Measurements from ENCODE around the gene RAB30.

Gene RAB30

DNA sequence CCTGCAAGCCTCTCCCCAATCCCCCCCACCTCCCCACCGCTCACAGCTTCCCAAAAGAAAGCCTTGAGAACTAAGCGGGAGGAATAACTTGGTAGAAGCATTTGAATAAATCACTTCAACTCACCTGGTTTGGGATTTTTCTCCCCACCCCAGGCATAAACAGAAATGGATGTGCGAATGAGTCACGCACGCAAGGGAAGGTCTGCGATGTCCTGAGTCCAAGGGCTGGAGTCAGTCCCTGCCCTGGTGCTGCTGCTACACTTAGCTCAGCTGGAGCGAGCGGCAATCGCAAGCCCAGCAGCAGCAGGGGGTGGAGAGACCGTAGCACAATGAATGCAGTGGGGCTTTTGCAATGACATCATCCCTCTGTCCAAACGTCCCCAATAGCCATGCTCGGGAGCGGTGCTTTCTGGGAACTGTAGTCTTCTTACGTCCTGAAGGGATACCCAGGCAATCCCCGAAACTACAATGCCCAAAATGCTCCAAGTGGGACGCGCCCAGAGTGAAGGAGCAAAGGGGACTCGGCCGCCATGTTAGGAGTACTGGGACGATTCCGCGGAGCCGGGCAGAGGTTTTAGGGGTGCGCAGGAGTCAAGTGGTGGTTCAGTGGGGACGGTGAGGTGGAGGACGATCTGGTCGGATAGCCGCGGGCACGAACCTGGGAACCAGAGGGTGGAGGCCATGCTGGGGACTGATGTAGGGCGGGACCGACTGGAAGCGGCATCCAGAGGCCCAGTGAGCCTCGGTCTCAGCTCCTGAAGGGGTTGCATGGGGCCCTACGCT is at the start of gene RAB30:
Gene RAB30 (minus strand): TSS at position 331 of the 783 bp plus-strand sequence. CDS start 74,581 bp downstream, outside the sequence.
- peak; percentile 100 for DNase-seq (ENCODE audit: low spot score)

GRCh38 chr11:83120327-83120726 is 48.6 kb upstream of the RAB30 start:
- no peak for DNase-seq (ENCODE audit: low spot score)

DNA sequence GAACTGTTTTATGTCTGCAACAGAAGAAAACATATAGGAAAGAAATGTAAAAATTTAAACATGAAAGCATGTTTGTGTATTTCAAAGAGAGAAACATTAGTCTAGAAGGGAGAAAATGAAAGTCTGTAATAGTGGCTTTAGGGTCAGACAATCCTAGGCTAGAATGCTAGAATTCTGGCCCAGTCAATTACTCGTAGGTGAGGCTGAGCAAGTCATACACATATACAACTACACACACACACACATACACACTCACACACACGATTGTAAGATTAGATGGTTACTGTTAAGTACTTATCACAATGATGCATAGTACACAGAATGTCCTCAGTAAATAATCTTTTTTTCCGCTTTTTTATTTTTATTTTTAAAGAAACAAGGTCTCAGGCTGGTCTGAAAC is 47.5 kb upstream of the RAB30 start:
- no peak for DNase-seq (ENCODE audit: low spot score)

- DNase-seq (ENCODE audit: low spot score), result no peak
Measured at GRCh38 chr11:83118814-83119213, 47.1 kb upstream of the RAB30 start.

DNA sequence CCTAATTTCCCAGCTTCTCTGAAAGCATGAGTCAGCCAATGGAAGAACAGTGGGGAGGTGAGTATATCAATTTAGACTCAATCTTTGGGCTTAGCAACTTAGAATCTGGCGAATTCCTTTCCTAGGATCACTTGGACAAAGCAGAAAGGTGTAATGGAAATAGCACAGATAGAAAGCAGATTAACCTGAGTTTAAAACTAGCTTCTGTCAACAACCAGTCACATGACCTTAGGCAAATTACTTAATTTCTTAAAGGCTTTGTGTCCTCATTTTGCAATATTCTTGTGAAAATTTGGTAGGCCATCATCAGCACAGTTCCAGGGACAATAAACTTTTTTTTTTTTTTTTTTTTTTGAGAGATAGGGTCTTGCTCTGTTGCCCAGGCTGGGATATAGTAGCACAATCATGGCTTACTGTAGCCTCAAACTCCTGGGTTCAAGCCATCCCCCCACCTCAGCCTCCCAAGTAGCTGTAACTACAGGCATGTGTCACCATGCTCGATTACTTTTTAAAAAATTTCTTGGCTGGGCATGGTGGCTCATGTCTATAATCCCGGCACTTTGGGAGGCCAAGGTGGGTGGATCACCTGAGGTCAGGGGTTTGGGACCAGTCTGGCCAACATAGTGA is 44.4 kb upstream of the RAB30 start:
- DNase-seq (ENCODE audit: low spot score), result no peak

DNA sequence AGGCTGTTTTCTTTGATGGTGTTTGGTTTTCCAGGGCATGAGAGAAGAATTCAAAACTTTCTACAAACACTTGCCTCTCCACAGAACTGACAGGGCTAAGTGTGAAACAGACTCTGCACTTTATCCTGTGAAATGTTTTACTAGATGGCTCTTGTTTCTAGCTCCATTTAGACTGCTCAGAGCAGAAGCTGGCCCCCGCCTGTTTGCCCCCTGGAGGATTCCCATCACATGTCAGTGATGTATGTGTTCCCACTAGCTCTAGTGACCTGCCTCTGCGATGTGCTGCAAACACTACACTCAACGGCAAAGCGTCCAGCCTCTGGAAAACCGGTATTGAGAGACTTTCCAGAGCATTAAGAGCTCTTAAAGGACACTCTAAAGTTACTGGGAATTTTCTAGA is 43.9 kb upstream of the RAB30 start:
- DNase-seq (ENCODE audit: low spot score), result no peak

DNA sequence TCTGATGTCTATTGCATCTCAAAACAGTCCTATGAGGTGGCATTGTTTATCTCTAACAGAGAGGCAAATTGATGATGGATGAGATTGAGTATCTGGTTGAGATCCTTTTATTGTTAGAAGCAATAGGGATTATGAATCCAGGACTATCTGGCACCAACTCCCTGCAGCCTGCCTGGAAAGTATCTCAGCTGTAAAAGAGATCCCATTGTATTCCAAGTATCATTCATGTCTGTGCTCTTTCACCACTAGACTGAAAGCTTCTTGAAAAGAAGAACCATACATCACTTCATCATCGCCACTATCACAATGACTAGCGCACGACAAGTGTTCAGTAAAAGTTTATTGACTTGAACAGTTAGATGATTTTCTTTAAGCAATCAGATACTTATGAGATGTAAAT is 43.3 kb upstream of the RAB30 start:
- DNase-seq (ENCODE audit: low spot score), result no peak

DNA sequence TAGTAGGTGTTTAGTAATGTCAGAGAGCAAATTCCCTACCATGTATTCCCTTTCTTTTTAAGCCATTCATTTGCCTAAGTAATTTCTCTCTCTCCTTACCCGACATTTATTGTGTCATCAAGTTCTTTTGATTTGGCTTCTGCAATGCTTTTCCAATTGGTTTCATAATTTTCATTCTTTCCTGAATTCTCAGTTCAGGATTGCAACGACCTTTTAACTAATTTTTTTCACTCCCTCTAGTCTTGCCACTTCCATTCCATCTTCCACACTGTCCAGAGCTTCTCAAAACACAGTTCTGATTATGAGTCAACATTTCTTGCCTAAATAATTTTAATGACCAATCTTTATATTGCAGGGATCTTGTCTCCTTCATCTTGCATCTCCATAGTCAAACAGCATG is 41.2 kb upstream of the RAB30 start:
- no peak for DNase-seq (ENCODE audit: low spot score)

GRCh38 chr11:83105168-83105567 is 33.5 kb upstream of the RAB30 start:
- no peak for DNase-seq (ENCODE audit: low spot score)

- no peak for DNase-seq (ENCODE audit: low spot score)
Measured at GRCh38 chr11:83102834-83103233, 31.1 kb upstream of the RAB30 start.

GRCh38 chr11:83097429-83098075 is 25.9 kb upstream of the RAB30 start:
- DNase-seq (ENCODE audit: low spot score), result no peak

DNA sequence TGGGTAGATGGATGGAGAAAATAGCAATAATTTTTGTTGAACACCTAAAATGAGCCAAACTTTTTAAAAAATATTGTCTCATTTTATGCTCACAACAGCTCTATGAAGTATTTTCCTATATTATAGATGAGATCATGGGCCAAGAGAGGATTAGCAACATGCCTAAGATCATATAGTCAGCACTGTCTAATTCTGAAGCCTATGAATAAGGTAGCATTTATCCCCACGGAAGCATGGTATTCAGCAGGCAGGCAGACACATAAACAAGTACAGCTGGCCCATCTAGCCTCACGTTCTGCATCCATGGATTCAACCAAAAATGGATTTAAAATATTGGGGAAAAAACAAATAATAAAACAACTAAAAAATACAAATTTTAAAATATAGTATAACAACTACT is 21.9 kb upstream of the RAB30 start:
- DNase-seq (ENCODE audit: low spot score), result no peak

- no peak for DNase-seq (ENCODE audit: low spot score)
Measured at GRCh38 chr11:83092488-83093384, 21.0 kb upstream of the RAB30 start.

GRCh38 chr11:83088965-83089364 is 17.3 kb upstream of the RAB30 start:
- no peak for DNase-seq (ENCODE audit: low spot score)

GRCh38 chr11:83087035-83087434 is 15.3 kb upstream of the RAB30 start:
- no peak for DNase-seq (ENCODE audit: low spot score)

- DNase-seq (ENCODE audit: low spot score), result no peak
Measured at GRCh38 chr11:83079820-83080219, 8.1 kb upstream of the RAB30 start.

- DNase-seq (ENCODE audit: low spot score), result no peak
Measured at GRCh38 chr11:83078269-83078668, 6.6 kb upstream of the RAB30 start.

DNA sequence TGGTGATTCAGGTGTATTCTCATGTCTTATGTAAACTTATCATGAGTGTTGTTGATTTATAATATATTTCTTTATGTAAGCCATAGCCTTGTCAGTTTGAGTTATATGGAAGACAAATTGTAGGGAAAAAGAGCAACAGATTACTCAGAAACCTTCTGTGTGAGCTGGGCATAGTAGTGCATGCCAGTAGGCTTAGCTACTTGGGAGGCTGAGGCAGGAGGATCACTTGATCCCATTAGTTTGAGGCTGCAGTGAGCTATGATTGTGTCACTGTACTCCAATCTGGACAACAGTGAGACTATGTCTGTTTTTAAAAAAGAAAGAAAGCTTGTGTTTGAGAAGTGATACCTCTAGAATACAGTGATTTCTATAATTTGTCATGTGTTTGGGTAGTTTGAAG is 2.2 kb upstream of the RAB30 start:
- no peak for DNase-seq (ENCODE audit: low spot score)

GRCh38 chr11:83073258-83073657 is 1.6 kb upstream of the RAB30 start:
- DNase-seq (ENCODE audit: low spot score), result no peak

DNA sequence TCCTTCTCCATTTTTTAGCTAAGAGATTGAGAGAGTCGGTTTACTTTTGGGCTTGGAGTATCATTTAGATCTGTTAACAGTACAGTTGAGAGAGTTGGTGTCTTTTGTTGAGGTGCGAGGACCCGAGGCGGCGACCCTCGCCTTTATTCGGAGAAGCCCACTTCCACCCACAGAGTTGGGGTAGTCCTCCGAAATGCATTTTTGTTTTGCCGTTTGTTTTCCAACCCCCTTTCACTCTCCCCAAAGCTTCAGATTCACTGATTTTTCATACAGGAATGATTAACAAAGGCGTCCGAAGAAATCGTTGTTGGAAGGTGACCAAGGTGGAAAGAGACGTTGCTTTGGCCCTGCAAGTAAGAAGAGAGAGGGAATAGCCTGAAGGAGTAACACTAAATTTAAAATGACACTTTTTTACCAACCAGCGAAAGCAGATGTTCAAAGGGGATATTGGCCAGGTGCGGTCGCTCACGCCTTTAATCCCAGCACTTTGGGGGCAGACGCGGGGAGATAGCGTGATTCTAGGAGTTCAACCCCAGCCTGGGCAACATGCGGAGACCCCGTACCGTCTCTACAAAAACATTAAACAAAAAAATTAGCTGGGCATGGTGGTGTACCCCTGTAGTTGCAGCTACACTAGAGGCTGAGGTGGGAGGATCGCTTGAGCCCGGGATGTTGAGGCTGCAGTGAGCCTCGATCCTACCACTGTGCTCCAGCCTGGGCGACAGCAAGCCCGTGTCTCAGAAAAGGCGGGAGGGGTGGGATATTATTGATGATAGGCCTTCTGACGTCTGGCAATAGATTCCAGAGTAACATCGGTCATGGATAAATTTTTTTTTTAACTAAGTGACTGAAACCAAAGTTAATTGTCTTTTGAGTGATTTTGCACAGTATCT is 899 bp upstream of the RAB30 start:
- DNase-seq (ENCODE audit: low spot score), result no peak
